ENCODE data around the gene CENPH.

DNA sequence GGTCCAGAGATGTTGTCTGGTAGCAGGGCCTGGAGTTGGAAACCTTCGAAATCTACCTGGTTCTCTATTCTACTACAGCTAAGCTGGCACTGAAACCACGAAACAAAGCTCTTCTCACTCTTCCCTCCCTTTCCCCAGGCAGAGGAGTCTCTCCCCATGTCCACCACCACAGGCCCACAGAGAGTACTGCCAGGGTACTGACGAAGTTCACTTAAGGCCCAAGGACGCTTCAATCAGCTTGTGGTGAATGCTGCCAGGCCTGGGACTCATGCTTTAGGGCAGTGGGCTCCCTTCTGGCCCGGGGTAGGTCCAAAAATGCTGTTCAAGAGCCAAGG lies 39.7 kb upstream of the CENPH start:
- TF ChIP-seq, protein P1, sequence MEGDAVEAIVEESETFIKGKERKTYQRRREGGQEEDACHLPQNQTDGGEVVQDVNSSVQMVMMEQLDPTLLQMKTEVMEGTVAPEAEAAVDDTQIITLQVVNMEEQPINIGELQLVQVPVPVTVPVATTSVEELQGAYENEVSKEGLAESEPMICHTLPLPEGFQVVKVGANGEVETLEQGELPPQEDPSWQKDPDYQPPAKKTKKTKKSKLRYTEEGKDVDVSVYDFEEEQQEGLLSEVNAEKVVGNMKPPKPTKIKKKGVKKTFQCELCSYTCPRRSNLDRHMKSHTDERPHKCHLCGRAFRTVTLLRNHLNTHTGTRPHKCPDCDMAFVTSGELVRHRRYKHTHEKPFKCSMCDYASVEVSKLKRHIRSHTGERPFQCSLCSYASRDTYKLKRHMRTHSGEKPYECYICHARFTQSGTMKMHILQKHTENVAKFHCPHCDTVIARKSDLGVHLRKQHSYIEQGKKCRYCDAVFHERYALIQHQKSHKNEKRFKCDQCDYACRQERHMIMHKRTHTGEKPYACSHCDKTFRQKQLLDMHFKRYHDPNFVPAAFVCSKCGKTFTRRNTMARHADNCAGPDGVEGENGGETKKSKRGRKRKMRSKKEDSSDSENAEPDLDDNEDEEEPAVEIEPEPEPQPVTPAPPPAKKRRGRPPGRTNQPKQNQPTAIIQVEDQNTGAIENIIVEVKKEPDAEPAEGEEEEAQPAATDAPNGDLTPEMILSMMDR (IDR thresholded peaks at IDR 0.05; ENCODE audit: poor library complexity, severe bottlenecking) = no peak
- TF ChIP-seq EZH2 (IDR thresholded peaks at IDR 0.05; ENCODE audit: borderline replicate concordance, insufficient read depth, low read length, poor library complexity, severe bottlenecking) (no peak), RAD21 (conservative IDR thresholded peaks at IDR 0.05) (no peak), POLR2AphosphoS5 (IDR thresholded peaks at IDR 0.05) (no peak), SMC3 (conservative IDR thresholded peaks at IDR 0.05; ENCODE audit: poor library complexity) (no peak), MXI1 (conservative IDR thresholded peaks at IDR 0.05; ENCODE audit: poor library complexity, severe bottlenecking) (no peak)
- TF ChIP-seq, protein P2, sequence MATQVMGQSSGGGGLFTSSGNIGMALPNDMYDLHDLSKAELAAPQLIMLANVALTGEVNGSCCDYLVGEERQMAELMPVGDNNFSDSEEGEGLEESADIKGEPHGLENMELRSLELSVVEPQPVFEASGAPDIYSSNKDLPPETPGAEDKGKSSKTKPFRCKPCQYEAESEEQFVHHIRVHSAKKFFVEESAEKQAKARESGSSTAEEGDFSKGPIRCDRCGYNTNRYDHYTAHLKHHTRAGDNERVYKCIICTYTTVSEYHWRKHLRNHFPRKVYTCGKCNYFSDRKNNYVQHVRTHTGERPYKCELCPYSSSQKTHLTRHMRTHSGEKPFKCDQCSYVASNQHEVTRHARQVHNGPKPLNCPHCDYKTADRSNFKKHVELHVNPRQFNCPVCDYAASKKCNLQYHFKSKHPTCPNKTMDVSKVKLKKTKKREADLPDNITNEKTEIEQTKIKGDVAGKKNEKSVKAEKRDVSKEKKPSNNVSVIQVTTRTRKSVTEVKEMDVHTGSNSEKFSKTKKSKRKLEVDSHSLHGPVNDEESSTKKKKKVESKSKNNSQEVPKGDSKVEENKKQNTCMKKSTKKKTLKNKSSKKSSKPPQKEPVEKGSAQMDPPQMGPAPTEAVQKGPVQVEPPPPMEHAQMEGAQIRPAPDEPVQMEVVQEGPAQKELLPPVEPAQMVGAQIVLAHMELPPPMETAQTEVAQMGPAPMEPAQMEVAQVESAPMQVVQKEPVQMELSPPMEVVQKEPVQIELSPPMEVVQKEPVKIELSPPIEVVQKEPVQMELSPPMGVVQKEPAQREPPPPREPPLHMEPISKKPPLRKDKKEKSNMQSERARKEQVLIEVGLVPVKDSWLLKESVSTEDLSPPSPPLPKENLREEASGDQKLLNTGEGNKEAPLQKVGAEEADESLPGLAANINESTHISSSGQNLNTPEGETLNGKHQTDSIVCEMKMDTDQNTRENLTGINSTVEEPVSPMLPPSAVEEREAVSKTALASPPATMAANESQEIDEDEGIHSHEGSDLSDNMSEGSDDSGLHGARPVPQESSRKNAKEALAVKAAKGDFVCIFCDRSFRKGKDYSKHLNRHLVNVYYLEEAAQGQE (IDR thresholded peaks at IDR 0.05; ENCODE audit: borderline replicate concordance) = no peak
